NT2/D1 (cell line): ENCODE results near the gene USP14.

ENCODE experiments used
- DNase-seq: peaks from one replicate; pipeline ENCODE4 v3.0.0-alpha.2; 2011; ENCODE audit warnings: low read depth, low spot score
- H3K27me3 ChIP-seq: 2 replicates; pipeline ENCODE4 v1.6.0; 2011; ENCODE audit warnings: mild to moderate bottlenecking; ENCODE audit not compliant: insufficient read length, insufficient read depth
- H3K36me3 ChIP-seq: 2 replicates; pipeline ENCODE4 v1.6.1; 2011; ENCODE audit warnings: mild to moderate bottlenecking, low read length, mixed read lengths; ENCODE audit not compliant: insufficient read depth, insufficient read length
- H3K4me1 ChIP-seq: 2 replicates; pipeline ENCODE4 v1.5.1; 2011; ENCODE audit not compliant: insufficient read depth, insufficient read length
- H3K4me3 ChIP-seq: 2 replicates; pipeline ENCODE4 v1.5.1; 2011; ENCODE audit warnings: low read depth; ENCODE audit not compliant: insufficient read length
- H3K9ac ChIP-seq: 2 replicates; pipeline ENCODE4 v1.6.0; 2011; ENCODE audit warnings: low read depth; ENCODE audit not compliant: insufficient read length
- H3K9me3 ChIP-seq: 2 replicates; pipeline ENCODE4 v1.5.1; 2011; ENCODE audit warnings: mild to moderate bottlenecking, low read length; ENCODE audit not compliant: insufficient read depth
- SUZ12 ChIP-seq: IDR thresholded peaks from 2 replicates; pipeline ENCODE4 v1.6.1; 2011; ENCODE audit not compliant: insufficient read length, insufficient read depth; ENCODE audit errors: extremely low read depth
- YY1 ChIP-seq: IDR thresholded peaks from 2 replicates; pipeline ENCODE4 v1.6.1; 2011; ENCODE audit not compliant: insufficient read length, insufficient read depth
- ZNF274 ChIP-seq: IDR thresholded peaks from 2 replicates; pipeline ENCODE4 v1.6.1; 2011; ENCODE audit warnings: mild to moderate bottlenecking, low read depth, low read length

The USP14 gene

DNA sequence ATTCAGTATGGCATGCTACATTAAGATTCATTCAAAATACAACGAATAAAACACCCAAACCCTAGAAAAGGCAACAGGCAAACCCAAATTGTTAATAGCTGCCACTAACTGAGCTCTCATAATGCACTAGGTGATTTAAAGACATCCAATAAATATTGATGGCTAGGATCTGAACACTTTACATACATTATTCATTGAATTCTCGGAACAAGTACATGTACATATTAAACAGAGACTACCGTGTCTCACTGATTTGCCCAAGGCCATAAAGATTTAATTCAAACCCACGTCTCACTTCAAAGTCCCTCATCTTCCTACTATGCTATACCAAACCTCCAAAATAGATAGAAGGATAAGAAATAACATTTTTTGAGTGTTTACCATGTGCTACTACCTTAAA lies 67.4 kb downstream of the USP14 start:
- no peaks in the 10 kb centered on the region for H3K27me3 ChIP-seq
- peaks cover 54% of the 10 kb centered on the region for H3K36me3 ChIP-seq
- H3K9ac ChIP-seq, result no peak overlapping the region
- H3K4me1 ChIP-seq, result no peaks in the 10 kb centered on the region
- no peak overlapping the region for H3K4me3 ChIP-seq
- TF ChIP-seq YY1, result no peak
- TF ChIP-seq SUZ12, result no peak
- no peak for TF ChIP-seq ZNF274
- DNase-seq, result no peak
- H3K9me3 ChIP-seq, result no peaks in the 10 kb centered on the region

DNA sequence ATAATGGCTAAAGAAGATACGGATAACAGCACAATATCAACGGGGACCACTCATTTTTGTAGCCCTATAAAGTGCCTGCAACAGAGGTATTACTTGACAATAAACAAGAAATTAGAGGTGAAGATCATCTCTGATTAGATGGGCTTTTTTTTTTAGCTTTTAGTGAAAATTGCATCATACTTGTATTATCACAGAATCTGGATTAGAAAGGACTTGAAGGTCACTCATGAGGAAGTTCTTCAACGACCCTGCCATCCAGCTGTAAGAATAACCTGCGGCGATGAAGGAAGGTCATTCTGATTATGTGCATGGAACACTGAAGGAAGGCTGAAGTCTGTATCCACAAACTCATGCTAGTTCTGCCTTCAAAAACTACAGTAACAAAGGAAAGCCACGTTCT lies 69.0 kb downstream of the USP14 start:
- DNase-seq, result no peak
- TF ChIP-seq SUZ12 (no peak), YY1 (no peak), ZNF274 (no peak)
- no peak overlapping the region for H3K9ac ChIP-seq
- peaks cover 49% of the 10 kb centered on the region for H3K36me3 ChIP-seq
- no peaks in the 10 kb centered on the region for H3K4me1 ChIP-seq
- no peaks in the 10 kb centered on the region for H3K27me3 ChIP-seq
- no peaks in the 10 kb centered on the region for H3K9me3 ChIP-seq
- no peak overlapping the region for H3K4me3 ChIP-seq

- TF ChIP-seq YY1 (no peak), SUZ12 (no peak), ZNF274 (no peak)
- no peaks in the 10 kb centered on the region for H3K4me1 ChIP-seq
- H3K36me3 ChIP-seq, result peaks cover 44% of the 10 kb centered on the region
- no peaks in the 10 kb centered on the region for H3K9me3 ChIP-seq
- H3K27me3 ChIP-seq, result no peaks in the 10 kb centered on the region
- no peak overlapping the region for H3K9ac ChIP-seq
- H3K4me3 ChIP-seq, result no peak overlapping the region
- DNase-seq, result no peak
Observed at GRCh38 chr18:227902-228301, 69.5 kb downstream of the USP14 start.

GRCh38 chr18:228586-228985 lies 70.2 kb downstream of the USP14 start:
- no peak overlapping the region for H3K4me3 ChIP-seq
- peaks cover 38% of the 10 kb centered on the region for H3K36me3 ChIP-seq
- TF ChIP-seq YY1, result no peak
- no peak for TF ChIP-seq SUZ12
- TF ChIP-seq ZNF274, result no peak
- no peaks in the 10 kb centered on the region for H3K27me3 ChIP-seq
- DNase-seq, result no peak
- no peak overlapping the region for H3K9ac ChIP-seq
- H3K4me1 ChIP-seq, result no peaks in the 10 kb centered on the region
- H3K9me3 ChIP-seq, result no peaks in the 10 kb centered on the region

DNA sequence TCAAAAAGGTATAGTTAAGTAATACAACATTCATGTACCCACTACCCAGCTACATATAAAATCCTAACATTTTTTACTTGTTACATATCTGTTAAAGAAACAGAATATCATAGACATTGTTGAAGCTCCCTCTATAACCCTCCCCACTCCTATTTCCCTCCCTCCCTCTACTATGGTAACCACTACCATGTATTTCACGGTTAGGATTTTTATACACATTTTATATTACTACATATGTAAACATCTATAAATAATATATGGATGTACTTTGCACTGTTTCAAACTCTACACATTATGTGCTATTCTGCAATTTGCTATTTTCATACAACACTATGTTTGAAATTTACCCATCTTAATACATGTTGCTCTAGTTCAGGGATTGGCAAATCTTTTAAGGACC lies 73.2 kb downstream of the USP14 start:
- DNase-seq, result no peak
- Histone ChIP-seq H3K9ac (no peak overlapping the region), H3K36me3 (peaks cover 11% of the 10 kb centered on the region), H3K4me3 (no peak overlapping the region), H3K27me3 (no peaks in the 10 kb centered on the region), H3K9me3 (no peaks in the 10 kb centered on the region), H3K4me1 (no peaks in the 10 kb centered on the region)
- TF ChIP-seq YY1, result no peak
- TF ChIP-seq ZNF274, result no peak
- no peak for TF ChIP-seq SUZ12

- no peak for TF ChIP-seq SUZ12
- no peak for TF ChIP-seq ZNF274
- TF ChIP-seq YY1, result no peak
- no peaks in the 10 kb centered on the region for H3K4me1 ChIP-seq
- H3K4me3 ChIP-seq, result no peak overlapping the region
- peaks cover 26% of the 10 kb centered on the region for H3K36me3 ChIP-seq
- H3K9me3 ChIP-seq, result no peaks in the 10 kb centered on the region
- no peak for DNase-seq
- H3K27me3 ChIP-seq, result no peaks in the 10 kb centered on the region
- no peak overlapping the region for H3K9ac ChIP-seq
Observed at GRCh38 chr18:240175-240574, 81.8 kb downstream of the USP14 start.

DNA sequence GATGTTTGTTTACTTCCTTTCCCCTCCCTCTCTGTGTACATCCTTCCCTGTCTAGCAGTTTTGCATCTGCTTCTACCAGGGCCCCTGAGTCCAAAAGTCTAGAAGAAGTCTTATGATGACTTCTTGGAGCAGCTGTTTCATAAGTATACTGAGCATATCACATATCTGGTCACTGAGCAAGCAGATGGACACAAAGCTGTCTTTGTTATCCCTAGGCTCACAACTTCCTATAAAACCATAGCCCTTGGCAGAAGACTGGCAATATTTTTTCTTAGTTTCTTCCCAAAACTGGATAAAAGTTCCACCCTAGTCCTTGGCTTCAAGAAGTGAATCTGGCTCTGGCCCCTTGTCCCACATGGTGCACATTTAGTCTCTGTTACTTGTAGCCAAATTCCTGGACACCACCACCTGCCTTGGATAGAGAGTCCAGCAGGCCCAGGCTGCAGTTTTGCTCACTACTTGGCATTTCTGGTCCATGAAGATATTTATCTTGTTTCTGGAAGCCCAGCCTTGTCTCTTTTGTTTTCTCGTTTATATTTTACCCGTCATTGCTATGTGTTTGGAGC lies 87.0 kb downstream of the USP14 start:
- no peak for TF ChIP-seq ZNF274
- no peak for TF ChIP-seq YY1
- no peak for TF ChIP-seq SUZ12
- Histone ChIP-seq H3K4me3 (no peak overlapping the region), H3K27me3 (no peaks in the 10 kb centered on the region), H3K9ac (no peak overlapping the region), H3K4me1 (no peaks in the 10 kb centered on the region), H3K36me3 (peaks cover 56% of the 10 kb centered on the region), H3K9me3 (no peaks in the 10 kb centered on the region)
- DNase-seq, result no peak
